HCT116 (cell line): ENCODE data around the gene BTNL9. TPM values are rescaled to one million over a fixed set of nuclear protein-coding genes. Genes with fewer than 3 reads are reported as not detected.

Experiments used
- ATAC-seq: fragments of 200-7000 bp; cut with Tn5 transposase; 2 replicates; pipeline ENCODE4 v1.9.1; 2020; ENCODE audit warnings: mild to moderate bottlenecking, moderate library complexity
- BruUV-seq: library from RNA; stranded (reverse); fragments of 400-500 nt; replicated peaks from 2 replicates; lab custom pipeline; 2021; lab: Mats Ljungman, UMichigan
- CTCF ChIA-PET: fragments of 300-600 bp; sonication (Branson Sonifier 250); formaldehyde crosslinking; loops from one replicate; lab custom pipeline; 2021; ENCODE audit warnings: antibody characterized with exemption; lab: Charles Lee
- POLR2A ChIA-PET: fragments of 300-600, 350-600 bp; sonication (Branson Sonifier 250); formaldehyde crosslinking; loops from one replicate; lab custom pipeline; 2021; ENCODE audit warnings: antibody characterized with exemption; lab: Charles Lee
- RAD21 ChIA-PET, 2 experiments: fragments of 300-600 bp; sonication (Branson Sonifier 250); formaldehyde crosslinking; loops; one replicate each; lab custom pipeline; 2023; ENCODE audit warnings: low total read pairs in 2 of 2; ENCODE audit not compliant: uncharacterized antibody in 2 of 2, unreplicated experiment in 2 of 2, low non-redundant PET in 1 of 2; lab: Charles Lee
- DNase-seq: peaks from one replicate; pipeline ENCODE4 v3.0.0-alpha.2; 2010; ENCODE audit warnings: low read depth, low spot score
- H2AFZ ChIP-seq: fragments of 200-600 bp; shearing (Covaris generic), sonication (generic); 2 replicates; pipeline ENCODE4 v1.6.1; 2017; ENCODE audit warnings: low read depth, mixed run types, mixed read lengths, antibody characterized with exemption, low read length; ENCODE audit not compliant: poor library complexity, severe bottlenecking
- H3K27ac ChIP-seq: 2 replicates; pipeline ENCODE4 v1.5.1; 2012; ENCODE audit warnings: low read depth, low read length
- H3K27me3 ChIP-seq: fragments of 200-600 bp; sonication (generic); 2 replicates; pipeline ENCODE4 v1.6.1; 2016; ENCODE audit warnings: mixed run types, low read length, mixed read lengths; ENCODE audit not compliant: insufficient read depth
- H3K36me3 ChIP-seq, 2 experiments: fragments of 200-500 bp in 1 of 2; fragments of 200-600 bp in 1 of 2; sonication (Bioruptor generic) in 1 of 2; sonication (generic) in 1 of 2; 2 replicates each; pipeline versions ENCODE4 v1.5.1 to v1.6.1; 2014 to 2016; ENCODE audit warnings: low read length in 2 of 2, inconsistent platforms in 1 of 2, mixed read lengths in 1 of 2, mixed run types in 1 of 2; ENCODE audit not compliant: insufficient read depth in 2 of 2, control insufficient read depth in 1 of 2
- H3K4me1 ChIP-seq, 2 experiments: fragments of 200-600 bp in 1 of 2; sonication (generic) in 1 of 2; 2 replicates each; pipeline versions ENCODE4 v1.5.1 to v1.6.1; 2012 to 2017; ENCODE audit warnings: low read length in 2 of 2, inconsistent platforms in 1 of 2, mild to moderate bottlenecking in 1 of 2, mixed read lengths in 1 of 2, mixed run types in 1 of 2, moderate library complexity in 1 of 2; ENCODE audit not compliant: insufficient read depth in 2 of 2, control insufficient read depth in 1 of 2
- H3K4me2 ChIP-seq: fragments of 200-600 bp; sonication (generic); 2 replicates; pipeline ENCODE4 v1.6.1; 2017; ENCODE audit warnings: mixed run types, low read length, mixed read lengths
- H3K4me3 ChIP-seq, 2 experiments: fragments of 200-600 bp in 1 of 2; sonication (generic) in 1 of 2; replicated peaks in 1 of 2; 2 replicates each; pipeline ENCODE4 v1.5.1; 2011 to 2016; ENCODE audit warnings: low read length in 2 of 2, control low read depth in 1 of 2, low read depth in 1 of 2, mild to moderate bottlenecking in 1 of 2, mixed read lengths in 1 of 2, mixed run types in 1 of 2
- H3K79me2 ChIP-seq: fragments of 200-600 bp; sonication (generic); 2 replicates; pipeline ENCODE4 v1.6.1; 2017; ENCODE audit warnings: mild to moderate bottlenecking, mixed run types, low read length, moderate library complexity, mixed read lengths; ENCODE audit not compliant: insufficient read depth
- H3K9ac ChIP-seq: fragments of 200-600 bp; sonication (generic); 2 replicates; pipeline ENCODE4 v1.6.1; 2016; ENCODE audit warnings: low read length, mixed read lengths
- H3K9me2 ChIP-seq: fragments of 200-600 bp; sonication (generic), shearing (Covaris generic); 2 replicates; pipeline ENCODE4 v1.6.1; 2017; ENCODE audit warnings: mixed run types, mild to moderate bottlenecking, moderate library complexity; ENCODE audit not compliant: insufficient read depth
- H3K9me3 ChIP-seq, 2 experiments: fragments of 200-500 bp in 1 of 2; fragments of 200-600 bp in 1 of 2; sonication (Bioruptor generic) in 1 of 2; sonication (generic) in 1 of 2; 2 replicates each; pipeline ENCODE4 v1.6.1; 2014 to 2017; ENCODE audit warnings: low read length in 2 of 2, mixed read lengths in 2 of 2, inconsistent platforms in 1 of 2, low read depth in 1 of 2, mild to moderate bottlenecking in 1 of 2, mixed run types in 1 of 2, moderate library complexity in 1 of 2; ENCODE audit not compliant: control insufficient read depth in 1 of 2, insufficient read depth in 1 of 2
- H4K20me1 ChIP-seq: fragments of 200-600 bp; sonication (generic), shearing (Covaris generic); 2 replicates; pipeline ENCODE4 v1.6.1; 2017; ENCODE audit warnings: mixed run types, mild to moderate bottlenecking, moderate library complexity; ENCODE audit not compliant: insufficient read depth
- CTCF ChIP-seq, 3 experiments: fragments of 200-600 bp in 1 of 3; sonication (generic) in 1 of 3; IDR thresholded peaks in 2 of 3; conservative IDR thresholded peaks in 1 of 3; 2 replicates each; pipeline ENCODE4 v1.5.1; 2012 to 2017; ENCODE audit warnings: low read depth in 2 of 3, low read length in 2 of 3, antibody characterized with exemption in 1 of 3, borderline replicate concordance in 1 of 3, control low read depth in 1 of 3, mild to moderate bottlenecking in 1 of 3, mixed read lengths in 1 of 3, mixed run types in 1 of 3, moderate library complexity in 1 of 3; ENCODE audit not compliant: insufficient read depth in 1 of 3
- EGR1 ChIP-seq: IDR thresholded peaks from 2 replicates; pipeline ENCODE4 v1.6.1; 2012; ENCODE audit warnings: low read depth
- ELF1 ChIP-seq: IDR thresholded peaks from 2 replicates; pipeline ENCODE4 v1.6.1; 2012; ENCODE audit warnings: low read depth, borderline replicate concordance
- EZH2phosphoT487 ChIP-seq: fragments of 200-600 bp; IDR thresholded peaks from 2 replicates; pipeline ENCODE4 v1.6.1; 2018; ENCODE audit warnings: antibody characterized with exemption, borderline replicate concordance
- FOSL1 ChIP-seq: IDR thresholded peaks from 2 replicates; pipeline ENCODE4 v1.6.1; 2012; ENCODE audit warnings: low read depth
- JUND ChIP-seq: IDR thresholded peaks from 2 replicates; pipeline ENCODE4 v1.6.1; 2012
- POLR2A ChIP-seq: IDR thresholded peaks from 2 replicates; pipeline ENCODE4 v1.7.0; 2011; ENCODE audit warnings: borderline replicate concordance; ENCODE audit not compliant: insufficient read depth, insufficient read length; ENCODE audit errors: extremely low read depth
- POLR2AphosphoS5 ChIP-seq: IDR thresholded peaks from 2 replicates; pipeline ENCODE4 v1.6.1; 2011; ENCODE audit warnings: mild to moderate bottlenecking, low read depth, low read length, moderate library complexity
- RAD21 ChIP-seq: IDR thresholded peaks from 2 replicates; pipeline ENCODE4 v1.6.1; 2012; ENCODE audit warnings: low read depth, mild to moderate bottlenecking
- SIN3A ChIP-seq: IDR thresholded peaks from 2 replicates; pipeline ENCODE4 v1.6.1; 2012; ENCODE audit warnings: low read depth
- SP1 ChIP-seq: IDR thresholded peaks from 2 replicates; pipeline ENCODE4 v1.6.1; 2012; ENCODE audit warnings: low read depth
- TCF7L2 ChIP-seq: IDR thresholded peaks from 2 replicates; pipeline ENCODE4 v1.7.0; 2011; ENCODE audit warnings: borderline replicate concordance, inconsistent platforms; ENCODE audit not compliant: insufficient read depth, insufficient read length; ENCODE audit errors: extremely low read depth
- YY1 ChIP-seq: IDR thresholded peaks from 2 replicates; pipeline ENCODE4 v1.6.1; 2011; ENCODE audit warnings: low read length, low read depth, moderate library complexity, mild to moderate bottlenecking; ENCODE audit not compliant: insufficient replicate concordance; ENCODE audit errors: extremely low read depth
- ZFX ChIP-seq: fragments of 450-650 bp; IDR thresholded peaks from 2 replicates; pipeline ENCODE4 v1.6.1; 2017
- ZNF274 ChIP-seq: fragments of 200-500 bp; sonication (Bioruptor generic); IDR thresholded peaks from 2 replicates; pipeline ENCODE4 v1.6.1; 2014; ENCODE audit warnings: mild to moderate bottlenecking, low read depth, low read length, inconsistent platforms
- intact Hi-C: fragments of 100-400 bp; cut with micrococcal nuclease; formaldehyde crosslinking; loops from 2 replicates; pipeline ENCODE4 v1.10.0; 2022
- total RNA-seq: library from RNA; stranded (reverse); gene quantifications from one replicate; pipeline ENCODE4 v1.2.1, GENCODE V29; 2021; ENCODE audit not compliant: unreplicated experiment
- TF ChIP-seq, protein P1 (sequence below): IDR thresholded peaks from 2 replicates; pipeline ENCODE4 v1.6.1; 2012; ENCODE audit warnings: low read depth

BTNL9 gene
- total RNA-seq, 1 experiment from 2014 or later, result 11.7 TPM

DNA sequence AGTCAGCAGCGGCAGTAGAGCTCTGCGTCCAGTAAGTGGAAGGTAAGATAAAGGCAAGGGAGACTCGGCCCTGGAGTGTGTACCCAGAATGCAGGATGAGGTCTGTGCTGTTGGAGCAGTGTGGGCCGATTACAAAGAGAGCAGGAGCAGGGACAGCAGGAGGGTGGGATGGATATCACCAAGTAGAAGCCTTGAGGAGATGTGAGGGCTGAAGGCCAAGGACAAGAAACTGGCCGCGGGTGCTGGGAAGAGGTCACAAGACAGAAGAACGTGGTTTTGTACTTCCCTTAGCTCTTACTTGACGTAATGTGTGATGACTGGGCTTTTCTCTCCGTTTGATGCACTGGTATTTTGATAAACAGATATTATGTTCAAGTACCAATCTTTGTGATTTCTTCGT, 47.2 kb downstream of the BTNL9 start:
- Histone ChIP-seq H3K27me3 (no peaks in the 10 kb centered on the region; the same call in 1 of the 2 replicates), H3K4me3 (no peak overlapping the region), H3K9ac (no peak overlapping the region), H3K27ac (no peak overlapping the region), H2AFZ (no peak overlapping the region), H3K4me1 (no peaks in the 10 kb centered on the region), H3K9me3 (no peaks in the 10 kb centered on the region), H3K4me2 (no peak overlapping the region), H4K20me1 (no peaks in the 10 kb centered on the region), H3K79me2 (no peaks in the 10 kb centered on the region), H3K36me3 (no peaks in the 10 kb centered on the region), H3K9me2 (no peaks in the 10 kb centered on the region)
- ChIA-PET RAD21 (no interaction called here), POLR2A (no interaction called here), CTCF (interaction anchor here (1.6 to 1.7 kb wide), 2 partner anchors 214 to 218 kb away, joined by 3 to 8 read pairs; no protein-coding TSS in a partner anchor)
- TF ChIP-seq SP1 (no peak), EZH2phosphoT487 (no peak), ZNF274 (no peak), EGR1 (no peak), ZFX (no peak), POLR2AphosphoS5 (no peak), FOSL1 (no peak), ELF1 (no peak), SIN3A (no peak), JUND (no peak)
- intact Hi-C loops, result no loop called here
- BruUV-seq, result no TSS peak
- DNase-seq (no peak), ATAC-seq (no peak)

DNA sequence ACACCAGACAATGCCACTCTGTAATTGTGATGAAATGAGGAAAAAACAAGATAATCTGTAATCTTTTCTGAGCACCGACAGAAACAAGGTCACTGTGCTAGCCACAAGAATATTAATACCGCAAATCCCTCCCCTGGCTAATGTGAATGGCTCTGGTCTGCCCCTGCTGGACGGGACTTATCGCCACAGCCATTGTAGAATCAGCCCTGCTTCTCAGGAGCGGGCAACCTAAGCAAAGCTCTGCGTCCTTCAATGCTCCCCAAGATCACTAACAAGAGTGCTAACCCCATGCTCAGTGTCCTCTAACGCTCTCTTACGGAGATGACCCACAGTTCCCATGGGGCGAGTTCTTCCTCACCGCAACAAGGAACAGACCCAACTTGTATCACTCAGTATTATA, 48.2 kb downstream of the BTNL9 start:
- Histone ChIP-seq H2AFZ (no peak overlapping the region), H3K27me3 (no peaks in the 10 kb centered on the region; the same call in 1 of the 2 replicates), H3K4me1 (no peaks in the 10 kb centered on the region), H3K9me2 (no peaks in the 10 kb centered on the region), H3K27ac (no peak overlapping the region), H3K9me3 (no peaks in the 10 kb centered on the region), H4K20me1 (no peaks in the 10 kb centered on the region), H3K4me3 (no peak overlapping the region), H3K36me3 (no peaks in the 10 kb centered on the region), H3K4me2 (no peak overlapping the region), H3K9ac (no peak overlapping the region), H3K79me2 (no peaks in the 10 kb centered on the region)
- DNase-seq (peak; percentile 42), ATAC-seq (peak; percentile 99)
- BruUV-seq, result no TSS peak
- ChIA-PET CTCF (interaction anchor here (0.5 to 1.7 kb wide), 5 partner anchors 35 to 228 kb away, joined by 3 to 8 read pairs (median 3); no protein-coding TSS in a partner anchor), POLR2A (no interaction called here), RAD21 (interaction anchor here in 1 of 2 experiments (0.9 kb wide), 1 partner anchor 220 kb away, joined by 4 read pairs; no protein-coding TSS in a partner anchor)
- intact Hi-C loops, result loop anchor here (2.0 kb wide), 1 partner anchor 219 kb away; no protein-coding TSS in a partner anchor
- TF ChIP-seq POLR2A, result no peak
- TF ChIP-seq TCF7L2, result no peak
- no peak for TF ChIP-seq FOSL1
- TF ChIP-seq YY1, result no peak
- TF ChIP-seq CTCF (IDR thresholded peaks at IDR 0.05 in 2 of 3, conservative IDR thresholded peaks at IDR 0.05 in 1 of 3; ENCODE audit: borderline replicate concordance in 1 of 3, insufficient read depth in 1 of 3, low read depth in 2 of 3, low read length in 2 of 3), result peak; percentile 53 to 80 (median 71); a peak in 5 of 6 replicates
- peak; percentile 59 for TF ChIP-seq RAD21
- no peak for TF ChIP-seq EGR1
- TF ChIP-seq JUND, result no peak
- no peak for TF ChIP-seq SIN3A
- no peak for TF ChIP-seq SP1
- TF ChIP-seq, protein P1, sequence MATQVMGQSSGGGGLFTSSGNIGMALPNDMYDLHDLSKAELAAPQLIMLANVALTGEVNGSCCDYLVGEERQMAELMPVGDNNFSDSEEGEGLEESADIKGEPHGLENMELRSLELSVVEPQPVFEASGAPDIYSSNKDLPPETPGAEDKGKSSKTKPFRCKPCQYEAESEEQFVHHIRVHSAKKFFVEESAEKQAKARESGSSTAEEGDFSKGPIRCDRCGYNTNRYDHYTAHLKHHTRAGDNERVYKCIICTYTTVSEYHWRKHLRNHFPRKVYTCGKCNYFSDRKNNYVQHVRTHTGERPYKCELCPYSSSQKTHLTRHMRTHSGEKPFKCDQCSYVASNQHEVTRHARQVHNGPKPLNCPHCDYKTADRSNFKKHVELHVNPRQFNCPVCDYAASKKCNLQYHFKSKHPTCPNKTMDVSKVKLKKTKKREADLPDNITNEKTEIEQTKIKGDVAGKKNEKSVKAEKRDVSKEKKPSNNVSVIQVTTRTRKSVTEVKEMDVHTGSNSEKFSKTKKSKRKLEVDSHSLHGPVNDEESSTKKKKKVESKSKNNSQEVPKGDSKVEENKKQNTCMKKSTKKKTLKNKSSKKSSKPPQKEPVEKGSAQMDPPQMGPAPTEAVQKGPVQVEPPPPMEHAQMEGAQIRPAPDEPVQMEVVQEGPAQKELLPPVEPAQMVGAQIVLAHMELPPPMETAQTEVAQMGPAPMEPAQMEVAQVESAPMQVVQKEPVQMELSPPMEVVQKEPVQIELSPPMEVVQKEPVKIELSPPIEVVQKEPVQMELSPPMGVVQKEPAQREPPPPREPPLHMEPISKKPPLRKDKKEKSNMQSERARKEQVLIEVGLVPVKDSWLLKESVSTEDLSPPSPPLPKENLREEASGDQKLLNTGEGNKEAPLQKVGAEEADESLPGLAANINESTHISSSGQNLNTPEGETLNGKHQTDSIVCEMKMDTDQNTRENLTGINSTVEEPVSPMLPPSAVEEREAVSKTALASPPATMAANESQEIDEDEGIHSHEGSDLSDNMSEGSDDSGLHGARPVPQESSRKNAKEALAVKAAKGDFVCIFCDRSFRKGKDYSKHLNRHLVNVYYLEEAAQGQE, result no peak
